Pancreas (tissue), 10 donors: ENCODE data around the gene SHLD1. TPM values are rescaled to one million over a fixed set of nuclear protein-coding genes. Genes with fewer than 3 reads are reported as not detected.

Source experiments
- ATAC-seq, 4 donors: fragments of 200-7000 bp; cut with Tn5 transposase; one replicate each; pipeline versions ENCODE4 v1.8.0 to v1.9.1; 2020; ENCODE audit warnings: mild to moderate bottlenecking in 4 of 4, moderate library complexity in 4 of 4
- DNase-seq, 6 donors: peaks; one replicate each; pipeline ENCODE4 v3.0.0-alpha.2; 2020
- FAIRE-seq: peaks from 2 replicates; lab custom pipeline; 2012; peaks lifted over from hg19 to GRCh38; lab: Jason Lieb, UNC
- H3K27ac ChIP-seq, 4 donors: fragments of 200-600 bp; sonication (generic); 1 replicate in 3 of 4; 2 replicates in 1 of 4; pipeline versions ENCODE4 v1.5.0 to v1.8.0; 2020
- H3K27me3 ChIP-seq, 4 donors: fragments of 200-600 bp; one replicate each; pipeline ENCODE4 v1.8.0; 2021
- H3K36me3 ChIP-seq, 3 donors: fragments of 200-600 bp; sonication (generic) in 1 of 3; one replicate each; pipeline versions ENCODE4 v1.5.0 to v1.8.0; 2020 to 2021
- H3K4me1 ChIP-seq, 3 donors: fragments of 200-600 bp; one replicate each; pipeline ENCODE4 v1.8.0; 2021
- H3K4me3 ChIP-seq, 4 donors: fragments of 200-600 bp; sonication (generic) in 2 of 4; one replicate each; pipeline versions ENCODE4 v1.5.0 to v1.8.0; 2020 to 2021
- H3K9me3 ChIP-seq, 4 donors: fragments of 200-600 bp; one replicate each; pipeline ENCODE4 v1.8.0; 2021
- CTCF ChIP-seq, 4 donors: fragments of 200-600 bp; sonication (generic) in 3 of 4; IDR thresholded peaks; one replicate each; pipeline versions ENCODE4 v1.5.0 to v1.8.0; 2021; ENCODE audit warnings: antibody characterized with exemption in 4 of 4
- WGBS, 2 donors: extraction: QIAGEN DNeasy Blood & Tissue Kit; methylation state at CpG; one replicate each; pipeline ENCODE4 v1.1.7; 2013; 5-methylcytosine and 5-hydroxymethylcytosine counted together
- intact Hi-C, 3 donors: fragments of 100-400 bp; cut with DNase I; formaldehyde crosslinking; loops; one replicate each; pipeline versions ENCODE4 v1.11.1 to v1.14.2; 2022
- polyA plus RNA-seq, 2 donors: library from polyadenylated mRNA; stranded (reverse); fragments of 200-250 nt; gene quantifications; one replicate each; pipeline ENCODE4 v1.2.3, GENCODE V29; 2013
- total RNA-seq, 6 donors: library from RNA; stranded (reverse); fragmentation: NEBNext Ultra II Directional in 4 of 6; extraction: Animal tissue kit (Norgen Biotek cat#: 25700) in 4 of 6; gene quantifications; one replicate each; pipeline versions ENCODE4 v1.2.1 to v1.2.4, GENCODE V29; 2021 to 2023
- donor health status: healthy with polysubstance abuse.
- donor health status: DM: no; HTN: no; CAD: no; lungs with moderate emphysema.
- donor health status: DM: no; HTN: no; CAD: no.
- donor health status: control.
- donor health status: control.
- donor health status: Bipolar disorder and iron deficiency.
- donor health status: DM: yes; HTN: yes; CAD: no.
- donor health status: DM: no; HTN: no; CAD: no.
- donor health status: DM: no; HTN: no; CAD: no.
- donor health status: DM: yes; HTN: yes; CAD: no.

The SHLD1 gene
- total and polyA plus RNA-seq, 8 donors: 2.1 to 6.6 (median 3.4) TPM

GRCh38 chr20:5887386-5887785, 137.2 kb downstream of the SHLD1 start:
- DNase-seq (no peak), ATAC-seq (no peak), FAIRE-seq (no peak)
- Histone ChIP-seq H3K36me3 (no peaks in the 10 kb centered on the region), H3K4me3 (no peak overlapping the region), H3K4me1 (no peaks in the 10 kb centered on the region), H3K27me3 (no peaks in the 10 kb centered on the region), H3K27ac (no peak overlapping the region), H3K9me3 (no peaks in the 10 kb centered on the region)
- TF ChIP-seq CTCF (IDR thresholded peaks at IDR 0.05): no peak
- intact Hi-C loops: no loop called here
- WGBS, 2 donors: 77 to 89% methylated on average over 5 of the region's 5 CpGs

- Histone ChIP-seq H3K4me3 (no peak overlapping the region), H3K36me3 (no peaks in the 10 kb centered on the region), H3K27ac (no peak overlapping the region), H3K27me3 (no peaks in the 10 kb centered on the region), H3K9me3 (no peaks in the 10 kb centered on the region), H3K4me1 (no peaks in the 10 kb centered on the region)
- DNase-seq (no peak), FAIRE-seq (no peak), ATAC-seq (no peak)
- TF ChIP-seq CTCF (IDR thresholded peaks at IDR 0.05): no peak
- WGBS, 2 donors: 47 to 52% methylated on average over 1 of the region's 1 CpG
- intact Hi-C loops: no loop called here
Observed at GRCh38 chr20:5888041-5888440, 137.8 kb downstream of the SHLD1 start.

GRCh38 chr20:5890773-5891441, 140.7 kb downstream of the SHLD1 start:
- no peaks in the 10 kb centered on the region for H3K36me3 ChIP-seq

GRCh38 chr20:5893052-5893451, 142.9 kb downstream of the SHLD1 start:
- Histone ChIP-seq H3K27ac (no peak overlapping the region), H3K9me3 (no peaks in the 10 kb centered on the region), H3K27me3 (no peaks in the 10 kb centered on the region), H3K36me3 (no peaks in the 10 kb centered on the region), H3K4me3 (no peak overlapping the region), H3K4me1 (no peaks in the 10 kb centered on the region)
- WGBS, 2 donors: 55 to 72% methylated on average over 3 of the region's 3 CpGs
- FAIRE-seq (no peak), ATAC-seq (no peak), DNase-seq (no peak)
- intact Hi-C loops: no loop called here
- no peak for TF ChIP-seq CTCF (IDR thresholded peaks at IDR 0.05)

More at GRCh38 chr20:5890773-5891441, 140.7 kb downstream of the SHLD1 start:
- ATAC-seq (no peak), FAIRE-seq (no peak), DNase-seq (no peak)
- H3K27me3 ChIP-seq: no peaks in the 10 kb centered on the region
- H3K9me3 ChIP-seq: no peaks in the 10 kb centered on the region
- no peaks in the 10 kb centered on the region for H3K4me1 ChIP-seq
- no peak overlapping the region for H3K27ac ChIP-seq
- 75 to 78% methylated on average over 10 of the region's 10 CpGs for WGBS, 2 donors
- no peak overlapping the region for H3K4me3 ChIP-seq
- intact Hi-C loops: no loop called here
- no peak for TF ChIP-seq CTCF (IDR thresholded peaks at IDR 0.05)

GRCh38 chr20:5893621-5894020, 143.4 kb downstream of the SHLD1 start:
- Histone ChIP-seq H3K4me1 (no peaks in the 10 kb centered on the region), H3K36me3 (no peaks in the 10 kb centered on the region), H3K27ac (no peak overlapping the region), H3K4me3 (no peak overlapping the region), H3K27me3 (no peaks in the 10 kb centered on the region), H3K9me3 (no peaks in the 10 kb centered on the region)
- no peak for TF ChIP-seq CTCF (IDR thresholded peaks at IDR 0.05)
- WGBS, 2 donors: 87 to 89% methylated on average over 2 of the region's 2 CpGs
- ATAC-seq (no peak), FAIRE-seq (no peak), DNase-seq (no peak)
- intact Hi-C loops: no loop called here
